ENCODE measurements around the gene TSPO.

TSPO gene

GRCh38 chr22:43173976-43174720, 22.8 kb downstream of the TSPO start:
- H3K4me3 ChIP-seq (ENCODE audit: low read depth, low read length): no peak overlapping the region
- no peak for TF ChIP-seq CTCF (IDR thresholded peaks at IDR 0.05; ENCODE audit: borderline replicate concordance, insufficient read depth, low read depth, low read length)

GRCh38 chr22:43174941-43175531, 23.7 kb downstream of the TSPO start:
- no peak overlapping the region for H3K4me3 ChIP-seq (ENCODE audit: low read depth, low read length)
- TF ChIP-seq CTCF (IDR thresholded peaks at IDR 0.05; ENCODE audit: borderline replicate concordance, insufficient read depth, low read depth, low read length): no peak

GRCh38 chr22:43176090-43176489, 24.7 kb downstream of the TSPO start:
- TF ChIP-seq CTCF (IDR thresholded peaks at IDR 0.05; ENCODE audit: borderline replicate concordance, insufficient read depth, low read depth, low read length): no peak

GRCh38 chr22:43177479-43177878, 26.1 kb downstream of the TSPO start:
- H3K4me3 ChIP-seq (ENCODE audit: low read depth, low read length): no peak overlapping the region
- no peak for TF ChIP-seq CTCF (IDR thresholded peaks at IDR 0.05; ENCODE audit: borderline replicate concordance, insufficient read depth, low read depth, low read length)

More at GRCh38 chr22:43176090-43176489, 24.7 kb downstream of the TSPO start:
- no peak overlapping the region for H3K4me3 ChIP-seq (ENCODE audit: low read depth, low read length)

GRCh38 chr22:43179146-43179910, 28.0 kb downstream of the TSPO start:
- TF ChIP-seq CTCF (IDR thresholded peaks at IDR 0.05; ENCODE audit: borderline replicate concordance, insufficient read depth, low read depth, low read length): no peak
- H3K4me3 ChIP-seq (ENCODE audit: low read depth, low read length): no peak overlapping the region

- no peak for TF ChIP-seq CTCF (IDR thresholded peaks at IDR 0.05; ENCODE audit: borderline replicate concordance, insufficient read depth, low read depth, low read length)
- H3K4me3 ChIP-seq (ENCODE audit: low read depth, low read length): no peak overlapping the region
These were observed 28.5 kb downstream of the TSPO start for GRCh38 chr22:43179911-43180195.

Data from GM12875 (cell line).